Chondrocyte (in vitro differentiated cells): ENCODE measurements around the gene SPACA1. TPM values are rescaled to one million over a fixed set of nuclear protein-coding genes. Genes with fewer than 3 reads are reported as not detected.

Source experiments
- DNase-seq: peaks from one replicate; pipeline ENCODE4 v3.0.0; 2021; ENCODE audit warnings: mixed read lengths, low spot score
- H3K27ac Mint-ChIP-seq: one replicate; pipeline ENCODE4 v1.8.0; 2021; ENCODE audit warnings: mild to moderate bottlenecking, moderate library complexity, mixed read lengths; ENCODE audit not compliant: unreplicated experiment
- H3K27me3 Mint-ChIP-seq: 2 replicates; pipeline ENCODE4 v1.8.0; 2021; ENCODE audit warnings: low read depth, mixed read lengths
- H3K36me3 Mint-ChIP-seq: 2 replicates; pipeline ENCODE4 v1.8.0; 2021; ENCODE audit warnings: low read depth, mixed read lengths
- H3K4me1 Mint-ChIP-seq: 2 replicates; pipeline ENCODE4 v1.8.0; 2021; ENCODE audit warnings: low read depth, mild to moderate bottlenecking, mixed read lengths
- H3K4me3 Mint-ChIP-seq: one replicate; pipeline ENCODE4 v1.8.0; 2021; ENCODE audit warnings: mild to moderate bottlenecking, moderate library complexity, mixed read lengths; ENCODE audit not compliant: unreplicated experiment
- H3K9me3 Mint-ChIP-seq: 2 replicates; pipeline ENCODE4 v1.8.0; 2021; ENCODE audit warnings: low read depth, mixed read lengths
- total RNA-seq: library from RNA; stranded (reverse); gene quantifications from 3 replicates; pipeline ENCODE4 v1.2.1, GENCODE V29; 2021
- TF ChIP-seq, protein P1 (sequence below): fragments of 200-600 bp; sonication (generic); IDR thresholded peaks from 2 replicates; pipeline ENCODE4 v1.5.0; 2021; ENCODE audit warnings: antibody characterized with exemption, mild to moderate bottlenecking, moderate library complexity

The SPACA1 gene
- total RNA-seq, 1 donor from 2014 or later: not detected

DNA sequence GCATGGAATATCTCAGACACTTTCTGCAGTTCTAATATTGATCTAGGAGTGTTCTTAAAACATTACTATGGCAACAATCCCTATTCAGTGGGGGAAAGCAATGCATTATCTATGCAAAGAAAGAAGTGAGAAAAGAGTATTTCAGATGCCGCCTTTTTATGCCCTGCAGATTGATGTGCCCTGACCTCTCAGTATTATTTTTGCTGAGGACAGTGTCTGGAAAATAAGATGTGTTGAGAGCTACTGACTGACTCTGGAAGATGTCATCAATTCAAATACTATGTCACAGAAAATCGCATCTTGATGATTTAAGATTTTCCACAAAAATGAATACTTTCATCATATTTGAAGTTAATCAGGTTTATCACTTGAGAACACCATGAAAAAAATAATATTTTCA is 22.9 kb upstream of the SPACA1 start:
- Mint-ChIP-seq H3K9me3 (peaks cover 12% of the 10 kb centered on the region), H3K27me3 (peaks cover 5% of the 10 kb centered on the region), H3K27ac (no peak overlapping the region), H3K4me1 (no peaks in the 10 kb centered on the region), H3K36me3 (no peaks in the 10 kb centered on the region), H3K4me3 (no peak overlapping the region)
- TF ChIP-seq, protein P1, sequence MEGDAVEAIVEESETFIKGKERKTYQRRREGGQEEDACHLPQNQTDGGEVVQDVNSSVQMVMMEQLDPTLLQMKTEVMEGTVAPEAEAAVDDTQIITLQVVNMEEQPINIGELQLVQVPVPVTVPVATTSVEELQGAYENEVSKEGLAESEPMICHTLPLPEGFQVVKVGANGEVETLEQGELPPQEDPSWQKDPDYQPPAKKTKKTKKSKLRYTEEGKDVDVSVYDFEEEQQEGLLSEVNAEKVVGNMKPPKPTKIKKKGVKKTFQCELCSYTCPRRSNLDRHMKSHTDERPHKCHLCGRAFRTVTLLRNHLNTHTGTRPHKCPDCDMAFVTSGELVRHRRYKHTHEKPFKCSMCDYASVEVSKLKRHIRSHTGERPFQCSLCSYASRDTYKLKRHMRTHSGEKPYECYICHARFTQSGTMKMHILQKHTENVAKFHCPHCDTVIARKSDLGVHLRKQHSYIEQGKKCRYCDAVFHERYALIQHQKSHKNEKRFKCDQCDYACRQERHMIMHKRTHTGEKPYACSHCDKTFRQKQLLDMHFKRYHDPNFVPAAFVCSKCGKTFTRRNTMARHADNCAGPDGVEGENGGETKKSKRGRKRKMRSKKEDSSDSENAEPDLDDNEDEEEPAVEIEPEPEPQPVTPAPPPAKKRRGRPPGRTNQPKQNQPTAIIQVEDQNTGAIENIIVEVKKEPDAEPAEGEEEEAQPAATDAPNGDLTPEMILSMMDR: no peak
- DNase-seq: no peak

- Mint-ChIP-seq H3K9me3 (peaks cover 41% of the 10 kb centered on the region), H3K36me3 (peaks cover 2% of the 10 kb centered on the region), H3K4me3 (no peak overlapping the region), H3K27me3 (no peaks in the 10 kb centered on the region), H3K4me1 (no peaks in the 10 kb centered on the region), H3K27ac (no peak overlapping the region)
- no peak for DNase-seq
- TF ChIP-seq, protein P1: no peak
These were observed 16.1 kb upstream of the SPACA1 start for GRCh38 chr6:88031550-88031949.

DNA sequence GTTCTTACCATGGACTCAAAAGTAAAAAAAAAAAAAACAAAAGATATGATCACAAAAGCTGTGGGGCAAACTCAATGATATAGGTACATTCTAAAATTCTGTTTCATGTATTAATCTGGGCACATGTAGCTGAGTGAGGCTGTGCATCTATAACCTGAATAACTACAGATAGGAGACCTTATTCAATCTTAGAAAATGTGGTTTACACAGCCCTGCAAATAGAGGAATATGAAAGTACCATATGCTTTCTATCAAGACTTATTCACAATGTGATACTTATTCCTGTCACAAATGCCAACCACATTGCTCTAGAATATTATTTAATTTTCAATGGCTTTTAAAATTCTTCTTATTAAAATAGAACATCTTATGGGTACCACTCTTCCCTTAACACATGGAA is 3.1 kb upstream of the SPACA1 start:
- Mint-ChIP-seq H3K36me3 (no peaks in the 10 kb centered on the region), H3K27ac (no peak overlapping the region)
- DNase-seq: no peak

GRCh38 chr6:88045521-88046136 is 2.0 kb upstream of the SPACA1 start:
- peaks cover 6% of the 10 kb centered on the region for H3K27me3 Mint-ChIP-seq
- H3K4me1 Mint-ChIP-seq: peaks cover 2% of the 10 kb centered on the region
- no peaks in the 10 kb centered on the region for H3K36me3 Mint-ChIP-seq
- H3K27ac Mint-ChIP-seq: no peak overlapping the region
- DNase-seq: no peak
- H3K4me3 Mint-ChIP-seq: no peak overlapping the region
- no peaks in the 10 kb centered on the region for H3K9me3 Mint-ChIP-seq
- TF ChIP-seq, protein P1: no peak

More for the DNA sequence above, 3.1 kb upstream of the SPACA1 start:
- H3K27me3 Mint-ChIP-seq: peaks cover 8% of the 10 kb centered on the region
- TF ChIP-seq, protein P1: no peak
- no peak overlapping the region for H3K4me3 Mint-ChIP-seq
- H3K9me3 Mint-ChIP-seq: no peaks in the 10 kb centered on the region
- no peaks in the 10 kb centered on the region for H3K4me1 Mint-ChIP-seq

DNA sequence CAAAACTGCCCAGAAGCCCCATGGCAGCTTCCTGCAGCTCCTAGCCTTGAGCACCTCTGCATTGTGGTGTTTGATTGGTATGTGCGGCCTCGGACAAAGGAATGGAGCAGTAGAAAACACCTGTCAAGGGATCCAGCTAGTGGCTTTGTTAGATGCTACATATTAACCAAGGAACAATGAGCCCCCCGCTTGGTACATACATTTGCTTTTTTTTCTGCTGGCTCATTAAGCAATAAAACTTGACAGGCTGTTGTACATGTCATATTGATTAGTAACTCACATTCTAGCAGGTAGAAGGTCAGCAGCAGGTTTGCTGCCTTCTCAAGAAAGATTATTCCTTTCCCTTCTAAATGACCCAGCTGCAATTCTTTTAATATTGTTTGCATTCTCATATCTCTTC is 937 bp downstream of the SPACA1 start:
- Mint-ChIP-seq H3K4me3 (no peak overlapping the region), H3K9me3 (no peaks in the 10 kb centered on the region), H3K4me1 (peaks cover 2% of the 10 kb centered on the region), H3K27ac (no peak overlapping the region), H3K36me3 (no peaks in the 10 kb centered on the region), H3K27me3 (peaks cover 6% of the 10 kb centered on the region)
- DNase-seq: no peak
- TF ChIP-seq, protein P1: no peak
